GM12875 (cell line): ENCODE measurements around the gene METTL27.
"Not testable (repeated sequence)": the region's sequence is repeated elsewhere in the genome, so short reads cannot be mapped to it uniquely, and the experiment has no call there.

Source experiments
- H3K4me3 ChIP-seq: one replicate; pipeline ENCODE4 v1.5.1; 2011; ENCODE audit warnings: low read depth, low read length, control low read depth
- TF ChIP-seq, protein P1 (sequence below): IDR thresholded peaks from 2 replicates; pipeline ENCODE4 v1.5.1; 2011; ENCODE audit warnings: low read depth, mild to moderate bottlenecking, control low read depth, inconsistent platforms, low read length, moderate library complexity, borderline replicate concordance; ENCODE audit not compliant: insufficient read depth

Gene METTL27

DNA sequence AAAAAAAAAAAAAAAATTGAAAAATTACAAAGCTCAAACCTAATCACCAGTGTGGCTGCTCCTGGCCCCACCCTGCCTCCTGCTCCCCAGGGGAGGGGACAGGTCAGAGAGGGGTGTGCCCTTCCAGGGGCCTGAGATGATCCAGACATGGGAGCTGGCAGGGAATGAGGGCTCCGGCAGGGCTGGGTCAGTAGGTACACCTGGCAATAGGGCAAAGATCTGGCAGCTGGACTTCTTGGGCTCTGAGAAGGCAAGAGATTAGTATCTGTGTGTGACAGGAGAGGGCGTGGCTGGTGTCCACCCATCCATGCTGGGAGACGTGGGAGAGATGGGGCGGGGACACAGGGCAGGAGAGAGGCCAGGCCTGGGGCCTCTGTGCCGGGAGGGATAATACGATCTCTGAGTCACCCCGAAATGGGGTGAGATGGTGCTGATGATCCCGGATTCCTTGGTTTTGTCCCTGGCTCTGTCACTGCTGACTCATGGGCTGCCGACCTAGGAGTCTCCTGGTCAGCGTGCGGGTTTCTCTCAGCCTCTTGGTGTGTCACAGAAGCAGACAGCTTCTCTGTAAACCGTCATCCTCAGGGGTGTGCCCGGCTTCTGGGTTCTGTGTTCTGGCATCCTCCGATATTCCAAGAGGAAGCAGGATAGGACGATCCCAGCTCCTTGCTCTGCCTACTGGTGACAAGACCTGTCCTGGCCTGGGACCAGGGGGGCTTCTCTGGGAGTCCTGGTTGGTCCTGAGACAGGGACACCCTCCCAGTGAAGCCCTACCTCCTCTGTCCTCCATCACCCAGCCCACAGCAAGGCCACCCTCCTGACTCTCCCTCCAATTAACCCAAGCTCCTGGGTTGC lies 19.8 kb downstream of the METTL27 start:
- TF ChIP-seq, protein P1, sequence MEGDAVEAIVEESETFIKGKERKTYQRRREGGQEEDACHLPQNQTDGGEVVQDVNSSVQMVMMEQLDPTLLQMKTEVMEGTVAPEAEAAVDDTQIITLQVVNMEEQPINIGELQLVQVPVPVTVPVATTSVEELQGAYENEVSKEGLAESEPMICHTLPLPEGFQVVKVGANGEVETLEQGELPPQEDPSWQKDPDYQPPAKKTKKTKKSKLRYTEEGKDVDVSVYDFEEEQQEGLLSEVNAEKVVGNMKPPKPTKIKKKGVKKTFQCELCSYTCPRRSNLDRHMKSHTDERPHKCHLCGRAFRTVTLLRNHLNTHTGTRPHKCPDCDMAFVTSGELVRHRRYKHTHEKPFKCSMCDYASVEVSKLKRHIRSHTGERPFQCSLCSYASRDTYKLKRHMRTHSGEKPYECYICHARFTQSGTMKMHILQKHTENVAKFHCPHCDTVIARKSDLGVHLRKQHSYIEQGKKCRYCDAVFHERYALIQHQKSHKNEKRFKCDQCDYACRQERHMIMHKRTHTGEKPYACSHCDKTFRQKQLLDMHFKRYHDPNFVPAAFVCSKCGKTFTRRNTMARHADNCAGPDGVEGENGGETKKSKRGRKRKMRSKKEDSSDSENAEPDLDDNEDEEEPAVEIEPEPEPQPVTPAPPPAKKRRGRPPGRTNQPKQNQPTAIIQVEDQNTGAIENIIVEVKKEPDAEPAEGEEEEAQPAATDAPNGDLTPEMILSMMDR, result no peak
- H3K4me3 ChIP-seq, result no peak overlapping the region

DNA sequence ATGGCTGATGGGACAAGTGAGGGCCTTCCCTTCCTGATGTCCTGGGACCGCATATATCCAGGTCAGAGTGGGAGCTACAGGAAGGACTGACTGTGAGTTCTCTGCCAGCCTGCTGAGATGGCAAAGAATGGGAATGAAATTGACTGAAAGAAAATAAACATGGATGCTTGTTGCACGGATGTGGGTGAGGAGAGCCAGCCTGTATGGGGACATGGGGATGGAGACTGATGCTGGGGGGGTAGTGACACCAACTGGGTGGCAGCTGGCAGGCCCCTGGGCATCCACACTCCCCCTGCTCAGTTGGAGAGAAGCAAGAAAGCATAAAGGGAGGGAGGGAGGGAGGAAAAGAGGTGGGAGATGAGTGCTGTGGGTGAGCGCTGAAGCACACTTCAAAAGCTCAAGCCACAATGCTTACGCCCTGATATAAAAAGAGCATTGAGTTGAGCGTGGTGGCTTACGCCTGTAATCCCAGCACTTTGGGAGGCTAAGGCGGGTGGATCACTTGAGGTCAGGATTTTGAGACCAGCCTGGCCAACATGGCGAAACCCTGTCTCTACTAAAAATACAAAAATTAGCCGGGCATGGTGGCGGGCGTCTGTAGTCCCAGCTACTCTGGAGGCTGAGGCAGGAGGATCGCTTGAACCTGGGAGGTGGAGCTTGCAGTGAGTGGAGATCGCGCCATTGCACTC lies 20.6 kb downstream of the METTL27 start:
- H3K4me3 ChIP-seq, result not testable (repeated sequence)

DNA sequence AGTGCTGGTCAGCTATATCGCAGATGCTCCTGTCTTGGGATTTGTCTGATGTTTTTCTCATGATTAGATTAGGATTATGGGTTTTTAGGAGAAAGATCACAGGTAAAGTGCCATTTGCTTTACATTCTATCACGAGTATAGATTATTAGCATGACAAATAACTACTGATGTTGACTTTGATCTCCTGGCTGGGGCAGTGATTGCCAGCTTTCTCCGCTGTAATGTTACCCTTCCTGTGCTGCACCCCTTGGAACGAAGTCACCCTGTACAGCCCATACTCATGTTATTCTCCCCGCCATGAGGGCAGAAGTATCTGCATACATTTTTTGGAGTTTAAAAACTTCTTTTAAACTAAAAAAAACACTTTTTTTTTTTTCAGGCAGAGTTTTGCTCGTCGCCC lies 22.3 kb downstream of the METTL27 start:
- TF ChIP-seq, protein P1, result no peak
- no peak overlapping the region for H3K4me3 ChIP-seq

DNA sequence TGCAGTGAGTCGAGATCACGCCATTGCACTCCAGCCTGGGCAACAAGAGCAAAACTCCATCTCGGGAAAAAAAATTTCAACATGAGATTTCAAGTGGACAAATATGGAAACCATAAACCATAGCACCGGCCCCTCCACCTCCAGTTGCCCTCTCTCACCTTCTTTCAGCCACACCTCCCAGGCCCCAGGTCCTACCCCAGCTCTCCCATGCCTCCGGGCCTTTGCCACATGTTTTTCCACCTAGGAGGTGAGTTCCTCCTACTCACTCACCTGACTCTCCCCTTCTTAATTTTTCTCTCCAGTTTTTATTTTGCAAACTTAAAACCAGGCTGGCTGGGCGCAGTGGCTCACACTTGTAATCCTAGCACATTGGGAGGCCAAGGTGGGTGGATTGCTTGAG lies 25.2 kb downstream of the METTL27 start:
- no peak overlapping the region for H3K4me3 ChIP-seq
- TF ChIP-seq, protein P1, result no peak

DNA sequence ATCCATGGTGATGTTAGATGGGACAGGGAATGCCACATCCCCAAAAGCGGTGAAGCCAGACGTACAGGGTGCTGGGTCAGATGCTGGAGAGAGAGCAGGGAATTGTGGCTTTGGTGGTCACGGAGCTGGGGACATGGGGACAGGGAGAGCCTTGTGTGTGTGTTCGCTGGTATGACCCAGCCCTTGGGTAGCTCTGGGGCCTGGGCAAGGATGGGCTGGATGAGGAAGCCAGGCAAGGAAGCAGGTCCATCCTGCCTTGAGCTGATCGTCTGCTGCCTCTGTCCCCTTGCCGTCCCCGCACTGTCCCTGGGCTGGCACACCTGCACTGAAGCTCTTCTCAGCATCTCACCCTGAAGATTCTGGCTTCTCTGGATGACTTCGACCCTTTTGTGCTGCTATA lies 26.9 kb downstream of the METTL27 start:
- H3K4me3 ChIP-seq, result no peak overlapping the region
- TF ChIP-seq, protein P1, result no peak

DNA sequence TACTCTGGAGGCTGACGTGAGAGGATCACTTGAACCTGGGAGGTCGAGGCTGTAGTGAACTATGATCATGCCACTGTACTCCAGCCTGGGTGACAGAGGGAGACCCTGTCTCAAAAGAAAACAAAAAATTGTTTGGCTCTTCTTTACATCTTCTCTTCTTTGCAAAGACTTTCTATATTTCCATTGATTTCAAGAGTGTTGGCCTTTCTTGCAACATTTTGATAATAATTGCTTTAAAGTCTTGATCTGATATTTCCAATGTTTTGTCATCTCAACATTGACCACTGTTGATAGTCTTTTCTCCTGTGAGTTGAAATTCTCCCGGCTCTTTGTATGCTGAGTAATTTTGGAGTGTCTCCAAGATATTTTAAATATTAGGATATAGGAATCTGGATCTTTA lies 29.3 kb downstream of the METTL27 start:
- TF ChIP-seq, protein P1, result no peak
- no peak overlapping the region for H3K4me3 ChIP-seq

DNA sequence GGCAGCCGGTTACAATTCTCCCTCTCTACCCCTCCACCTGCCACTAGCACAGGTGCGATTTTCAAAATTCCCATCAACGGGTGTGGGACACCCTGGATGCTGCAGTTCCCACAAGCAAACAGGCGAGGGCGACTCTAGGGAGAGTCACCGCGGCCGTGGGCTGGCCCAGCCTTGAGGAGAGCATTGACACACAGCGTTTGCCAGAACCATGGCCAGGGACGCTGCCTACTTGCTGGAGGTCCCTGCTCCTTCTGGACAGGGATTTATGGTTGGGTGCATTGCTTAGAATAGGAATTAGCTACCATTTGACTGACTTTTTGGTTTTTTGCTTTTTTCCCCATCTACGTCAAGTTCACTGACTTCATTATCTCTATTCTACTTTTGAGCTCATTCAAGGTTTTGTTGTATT lies 30.6 kb downstream of the METTL27 start:
- H3K4me3 ChIP-seq, result no peak overlapping the region
- TF ChIP-seq, protein P1, result peak; percentile 86
